Subcutaneous adipose tissue (tissue), 4 donors: ENCODE data around the gene ANAPC13. TPM values are rescaled to one million over a fixed set of nuclear protein-coding genes. Genes with fewer than 3 reads are reported as not detected.

Experiments used
- total RNA-seq, 4 donors: library from RNA; depleted of rRNA; stranded (reverse); fragments of >200 nt; gene quantifications; one replicate each; pipeline ENCODE4 v1.1.0, GENCODE V29; 2016
- TF ChIP-seq, protein P1 (sequence below): fragments of 450-650 bp; IDR thresholded peaks from one replicate; pipeline ENCODE4 v1.5.1; 2016; ENCODE audit warnings: low read depth, mild to moderate bottlenecking, control low read depth, antibody characterized with exemption, moderate library complexity

Gene ANAPC13
- total RNA-seq, 4 donors from 2014 or later: 45.9 to 133 (median 60.0) TPM

DNA sequence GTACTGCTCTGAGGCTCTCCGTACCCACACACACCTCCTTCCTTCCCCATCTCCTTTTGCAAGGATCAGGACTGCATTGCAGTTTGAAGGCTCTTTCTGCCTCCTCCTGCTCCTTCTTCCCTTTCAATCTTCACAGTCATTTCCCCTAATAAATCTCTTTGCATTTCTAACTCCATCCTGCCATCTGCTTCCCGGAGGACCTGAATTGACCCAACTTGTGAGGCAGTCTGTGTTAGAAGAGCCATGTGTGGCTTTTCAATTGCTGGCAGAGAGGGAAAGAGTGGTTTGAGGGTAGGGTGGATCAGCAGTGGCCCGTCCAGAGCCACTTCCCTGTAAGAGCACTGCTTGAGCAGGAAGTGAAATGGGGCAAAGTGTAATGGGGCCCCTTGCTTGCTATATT is 35.8 kb downstream of the ANAPC13 start:
- TF ChIP-seq, protein P1, sequence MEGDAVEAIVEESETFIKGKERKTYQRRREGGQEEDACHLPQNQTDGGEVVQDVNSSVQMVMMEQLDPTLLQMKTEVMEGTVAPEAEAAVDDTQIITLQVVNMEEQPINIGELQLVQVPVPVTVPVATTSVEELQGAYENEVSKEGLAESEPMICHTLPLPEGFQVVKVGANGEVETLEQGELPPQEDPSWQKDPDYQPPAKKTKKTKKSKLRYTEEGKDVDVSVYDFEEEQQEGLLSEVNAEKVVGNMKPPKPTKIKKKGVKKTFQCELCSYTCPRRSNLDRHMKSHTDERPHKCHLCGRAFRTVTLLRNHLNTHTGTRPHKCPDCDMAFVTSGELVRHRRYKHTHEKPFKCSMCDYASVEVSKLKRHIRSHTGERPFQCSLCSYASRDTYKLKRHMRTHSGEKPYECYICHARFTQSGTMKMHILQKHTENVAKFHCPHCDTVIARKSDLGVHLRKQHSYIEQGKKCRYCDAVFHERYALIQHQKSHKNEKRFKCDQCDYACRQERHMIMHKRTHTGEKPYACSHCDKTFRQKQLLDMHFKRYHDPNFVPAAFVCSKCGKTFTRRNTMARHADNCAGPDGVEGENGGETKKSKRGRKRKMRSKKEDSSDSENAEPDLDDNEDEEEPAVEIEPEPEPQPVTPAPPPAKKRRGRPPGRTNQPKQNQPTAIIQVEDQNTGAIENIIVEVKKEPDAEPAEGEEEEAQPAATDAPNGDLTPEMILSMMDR: no peak

DNA sequence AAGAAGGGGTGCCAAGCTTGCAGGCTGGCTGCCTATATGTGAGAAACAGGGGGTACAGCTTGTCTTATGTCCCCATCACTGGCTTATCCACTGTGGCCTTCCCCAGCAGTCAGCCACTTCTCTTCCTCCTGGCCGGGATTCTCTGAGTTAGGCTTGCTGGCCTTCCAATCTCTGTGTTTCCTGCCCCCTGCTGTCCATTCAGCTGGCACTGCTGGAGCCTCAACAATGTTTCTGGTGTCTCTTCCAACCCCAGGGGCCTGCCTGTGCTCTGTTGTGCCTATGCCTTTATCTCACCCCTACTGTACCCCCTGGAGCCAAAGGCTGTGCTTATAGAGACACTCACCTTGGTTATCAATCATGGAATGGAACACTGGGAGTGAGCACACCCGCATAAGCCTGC is 36.5 kb downstream of the ANAPC13 start:
- TF ChIP-seq, protein P1: no peak

DNA sequence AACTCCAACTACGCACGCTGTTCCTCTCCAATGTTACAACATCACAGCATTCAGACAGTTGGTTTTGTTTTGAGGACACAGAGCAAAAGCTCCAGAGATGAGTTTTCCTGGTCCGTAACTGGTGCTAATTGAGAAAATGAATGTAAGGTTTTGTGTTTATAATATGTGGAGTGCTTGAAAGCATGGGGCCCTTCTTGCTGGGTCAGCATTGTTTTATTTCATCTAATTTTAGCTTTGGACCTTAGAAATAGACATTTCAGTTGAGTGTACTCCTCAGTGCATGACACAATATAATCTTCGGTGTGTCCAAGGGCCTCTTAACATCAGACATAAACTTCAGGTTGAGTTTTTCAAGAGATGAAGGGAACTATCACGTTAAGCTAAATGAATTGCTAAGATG is 37.1 kb downstream of the ANAPC13 start:
- TF ChIP-seq, protein P1: no peak

DNA sequence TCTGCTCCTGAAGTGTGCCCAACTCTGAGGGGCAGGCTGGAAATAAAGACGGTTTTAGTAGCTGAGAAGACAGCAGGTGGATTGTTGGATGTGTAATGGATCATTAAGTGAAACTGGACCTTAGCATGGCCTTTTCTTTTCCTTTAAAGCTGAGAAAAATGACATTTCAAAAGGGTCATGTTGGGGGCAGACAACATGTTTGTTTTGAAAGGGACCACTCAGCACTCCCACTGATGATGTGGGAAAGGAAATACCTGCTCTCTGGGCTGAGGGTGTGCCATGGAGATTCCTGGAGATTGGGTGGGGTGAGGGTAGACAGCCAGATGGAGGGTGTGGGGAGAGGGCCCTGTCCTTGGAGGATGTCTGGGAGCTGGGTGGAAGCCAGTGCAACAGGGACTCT is 38.4 kb downstream of the ANAPC13 start:
- TF ChIP-seq, protein P1: no peak

DNA sequence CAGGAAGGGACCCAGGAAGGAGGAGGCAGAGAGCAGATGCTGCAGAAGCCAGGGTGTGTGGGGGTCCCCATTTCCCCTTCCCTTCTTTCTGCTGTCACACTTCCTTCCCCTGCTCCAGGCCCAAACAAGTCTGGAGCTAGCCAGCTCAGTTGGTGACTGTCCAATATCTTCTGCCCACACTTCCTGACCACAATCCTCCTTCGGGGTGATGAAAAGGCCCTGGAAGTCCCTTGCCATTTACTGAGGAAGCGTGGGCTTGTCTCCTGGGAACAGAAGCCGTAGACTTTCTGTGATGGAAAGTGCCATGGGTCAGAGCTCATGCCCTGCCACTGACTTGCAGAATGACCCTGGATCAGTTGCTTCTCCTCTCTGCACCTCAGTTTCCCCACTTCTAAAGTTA is 39.0 kb downstream of the ANAPC13 start:
- TF ChIP-seq, protein P1: no peak

DNA sequence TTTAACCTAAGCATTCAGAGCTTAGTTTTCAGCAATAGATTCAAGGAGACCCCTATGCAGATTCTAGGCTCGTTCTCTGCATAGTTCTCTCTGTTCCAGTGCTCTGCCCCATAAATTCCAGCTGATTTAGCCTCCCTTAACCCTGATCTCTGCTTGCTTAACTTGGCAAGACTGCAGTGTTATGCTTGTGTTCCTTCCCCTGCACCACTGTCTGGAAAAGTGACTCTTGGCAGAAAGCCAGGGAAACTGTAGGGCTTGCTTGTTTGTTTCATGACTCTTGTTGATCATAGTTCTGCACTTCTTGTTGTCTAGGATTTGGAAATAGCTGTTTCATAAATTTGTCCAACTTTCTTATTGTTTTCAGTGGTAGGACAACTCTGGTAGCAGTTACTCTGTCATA is 40.1 kb downstream of the ANAPC13 start:
- TF ChIP-seq, protein P1: no peak

DNA sequence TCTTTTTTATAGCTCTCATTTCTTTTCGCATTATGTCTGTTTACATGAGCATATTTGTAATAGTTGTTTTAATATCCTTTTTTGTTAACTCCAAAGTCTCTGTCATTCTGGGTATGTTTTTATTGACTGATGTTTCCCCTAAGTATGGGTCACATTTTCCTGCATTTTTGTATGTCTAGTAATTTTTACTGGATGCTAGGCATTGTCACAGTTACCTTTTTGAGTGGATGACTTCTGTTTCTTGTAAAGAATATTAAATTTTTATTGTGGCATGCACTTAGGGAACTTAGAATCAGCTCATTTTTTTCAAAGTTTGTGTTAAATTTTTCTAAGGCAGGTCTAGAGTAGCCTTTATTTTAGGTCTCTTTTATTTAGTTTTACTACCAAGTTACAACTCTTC is 40.7 kb downstream of the ANAPC13 start:
- TF ChIP-seq, protein P1: no peak
